ENCODE measurements around the gene TBX10.
A peak's percentile ranks its signal among the peaks of the same experiment; 100 is the strongest.

DNA sequence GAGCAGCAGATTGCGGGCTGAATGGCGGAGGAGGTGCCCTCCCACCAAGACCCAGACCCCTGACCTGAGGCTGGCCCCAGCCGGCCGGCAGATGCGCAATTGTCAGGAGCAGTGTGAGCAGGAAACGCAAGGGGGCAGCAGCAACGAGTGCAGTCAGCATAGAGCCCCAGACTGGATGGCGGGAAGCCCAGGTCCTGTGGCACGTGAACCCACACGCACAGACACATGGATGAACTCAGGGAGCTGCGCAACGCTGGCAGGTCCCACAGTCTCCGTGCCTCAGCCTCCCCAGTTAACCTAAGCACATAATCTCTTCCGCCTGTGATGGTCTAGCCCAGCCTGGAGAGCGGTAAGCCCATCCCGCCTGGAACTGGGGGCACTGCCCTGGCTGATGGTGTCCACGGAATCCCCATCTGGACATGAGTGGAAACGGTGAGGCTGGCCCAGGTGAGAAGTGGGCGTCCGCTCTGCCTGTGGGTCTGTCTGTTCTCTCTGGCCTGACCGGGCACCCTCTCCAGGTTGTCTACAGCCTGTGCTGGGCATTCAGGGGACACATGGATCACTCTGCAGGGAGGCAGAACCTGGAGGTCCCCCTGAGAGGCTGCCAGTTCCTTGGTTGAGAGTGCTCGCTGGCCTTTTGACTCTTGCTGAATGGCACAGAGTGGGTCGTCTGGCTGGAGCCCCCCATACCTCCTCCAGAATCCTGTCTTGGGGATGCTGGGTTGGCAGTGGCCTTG, 626 bp upstream of the TBX10 start:
- TF ChIP-seq POLR2A (IDR thresholded peaks at IDR 0.05) (no peak), EP300 (IDR thresholded peaks at IDR 0.05) (no peak)
- TF ChIP-seq, protein P1, sequence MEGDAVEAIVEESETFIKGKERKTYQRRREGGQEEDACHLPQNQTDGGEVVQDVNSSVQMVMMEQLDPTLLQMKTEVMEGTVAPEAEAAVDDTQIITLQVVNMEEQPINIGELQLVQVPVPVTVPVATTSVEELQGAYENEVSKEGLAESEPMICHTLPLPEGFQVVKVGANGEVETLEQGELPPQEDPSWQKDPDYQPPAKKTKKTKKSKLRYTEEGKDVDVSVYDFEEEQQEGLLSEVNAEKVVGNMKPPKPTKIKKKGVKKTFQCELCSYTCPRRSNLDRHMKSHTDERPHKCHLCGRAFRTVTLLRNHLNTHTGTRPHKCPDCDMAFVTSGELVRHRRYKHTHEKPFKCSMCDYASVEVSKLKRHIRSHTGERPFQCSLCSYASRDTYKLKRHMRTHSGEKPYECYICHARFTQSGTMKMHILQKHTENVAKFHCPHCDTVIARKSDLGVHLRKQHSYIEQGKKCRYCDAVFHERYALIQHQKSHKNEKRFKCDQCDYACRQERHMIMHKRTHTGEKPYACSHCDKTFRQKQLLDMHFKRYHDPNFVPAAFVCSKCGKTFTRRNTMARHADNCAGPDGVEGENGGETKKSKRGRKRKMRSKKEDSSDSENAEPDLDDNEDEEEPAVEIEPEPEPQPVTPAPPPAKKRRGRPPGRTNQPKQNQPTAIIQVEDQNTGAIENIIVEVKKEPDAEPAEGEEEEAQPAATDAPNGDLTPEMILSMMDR (IDR thresholded peaks at IDR 0.05) = peak in 1 of 3 donors; percentile 21
